ENCODE results near the gene STX17.

STX17 gene

GRCh38 chr9:100013573-100013972 is 107.1 kb downstream of the STX17 start:
- TF ChIP-seq CTCF (IDR thresholded peaks at IDR 0.05; ENCODE audit: borderline replicate concordance, control extremely low read depth, extremely low read depth, insufficient read depth, missing control alignments), result no peak
- in situ Hi-C loops (cut with MboI; ENCODE audit: low sequenced_read_pairs, unreplicated experiment), result loop anchor here (10.0 to 25.0 kb wide), 2 partner anchors 751 to 829 kb away; no protein-coding TSS in a partner anchor
- DNase-seq (ENCODE audit: low spot score), result no peak

GRCh38 chr9:100014846-100015245 is 108.4 kb downstream of the STX17 start:
- no peak for DNase-seq (ENCODE audit: low spot score)
- TF ChIP-seq CTCF (IDR thresholded peaks at IDR 0.05; ENCODE audit: borderline replicate concordance, control extremely low read depth, extremely low read depth, insufficient read depth, missing control alignments), result no peak
- in situ Hi-C loops (cut with MboI; ENCODE audit: low sequenced_read_pairs, unreplicated experiment), result loop anchor here (10.0 to 25.0 kb wide), 2 partner anchors 753 to 830 kb away; no protein-coding TSS in a partner anchor

DNA sequence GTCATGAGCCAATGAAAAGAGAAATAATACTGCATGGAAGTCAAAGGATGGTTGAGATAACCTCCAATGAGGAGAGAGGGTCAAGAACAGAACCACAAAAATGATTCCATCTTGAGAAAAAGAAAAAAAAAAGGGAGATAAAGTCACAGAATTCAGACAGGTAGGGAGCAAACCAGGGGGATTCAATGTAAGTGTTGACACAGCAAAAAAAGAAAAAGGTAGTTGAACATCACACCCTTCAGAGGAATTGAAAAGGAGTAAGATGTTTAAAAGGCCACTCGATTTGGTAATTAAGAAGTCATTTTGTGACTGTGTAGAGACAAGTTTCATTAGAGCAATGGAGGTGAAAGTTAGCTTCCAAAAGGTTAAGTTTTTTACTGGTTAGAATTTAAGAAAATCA is 113.1 kb downstream of the STX17 start:
- TF ChIP-seq CTCF (IDR thresholded peaks at IDR 0.05; ENCODE audit: borderline replicate concordance, control extremely low read depth, extremely low read depth, insufficient read depth, missing control alignments), result no peak
- in situ Hi-C loops (cut with MboI; ENCODE audit: low sequenced_read_pairs, unreplicated experiment), result loop anchor here (10.0 to 25.0 kb wide), 2 partner anchors 757 to 835 kb away; no protein-coding TSS in a partner anchor

More for the DNA sequence above, 113.1 kb downstream of the STX17 start:
- no peak for DNase-seq (ENCODE audit: low spot score)

Measured in GM13976 (cell line).